ENCODE data around the gene KIF18A. TPM values are rescaled to one million over a fixed set of nuclear protein-coding genes. Genes with fewer than 3 reads are reported as not detected.
"Not testable (repeated sequence)": the region's sequence is repeated elsewhere in the genome, so short reads cannot be mapped to it uniquely, and the experiment has no call there.

The KIF18A gene
- 3.0 and 4.7 TPM in 2 replicates for total RNA-seq
- polyA plus RNA-seq (2012): 0.29 TPM

DNA sequence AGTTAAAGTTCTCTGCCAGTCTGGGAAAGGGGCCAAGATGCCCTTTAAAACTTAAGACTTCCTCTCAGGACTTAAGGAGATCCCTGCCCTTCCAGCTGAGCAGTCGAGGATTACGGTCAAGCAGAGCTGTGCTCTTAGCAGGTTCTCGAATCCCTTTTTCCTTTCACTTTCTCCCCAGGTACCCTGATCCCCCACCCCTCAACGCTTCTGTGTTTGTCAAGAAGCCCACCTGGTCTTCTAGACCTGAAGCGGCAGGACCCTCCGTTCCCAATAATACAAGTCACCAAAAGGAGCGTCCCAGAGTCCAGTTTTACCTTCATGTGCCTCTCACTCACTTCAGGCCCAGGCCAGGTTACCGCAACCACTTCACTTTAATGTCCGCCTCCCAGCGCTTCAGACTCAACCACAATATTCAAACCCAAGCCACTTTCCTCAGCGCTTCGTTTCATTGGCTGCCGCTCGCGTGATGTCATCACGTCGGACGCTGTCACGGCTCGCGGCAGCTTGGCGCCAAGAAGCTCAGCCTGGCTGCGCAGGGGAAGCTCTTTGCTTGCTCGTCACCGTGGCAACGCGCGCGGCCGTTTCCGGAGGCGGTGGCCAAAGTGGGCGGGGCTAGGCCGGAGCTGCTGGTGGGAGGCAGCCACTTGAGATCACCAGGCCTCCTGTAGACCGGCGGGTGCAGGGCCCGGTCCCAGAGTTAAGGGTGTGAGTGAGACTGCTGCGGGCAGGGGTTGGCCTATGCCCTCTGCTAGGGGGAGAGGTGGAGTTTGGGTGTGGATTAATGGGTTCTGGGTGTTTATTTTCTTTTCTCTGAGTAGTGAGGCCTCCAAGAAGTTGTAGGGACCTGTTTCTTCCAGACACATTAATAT, at the start of gene KIF18A, which contains the start of gene METTL15:
KIF18A (minus strand) TSS at position 407 of the 869 bp plus-strand sequence. CDS start 10,209 bp downstream, outside the sequence.
METTL15 (plus strand) TSS at position 639 of the 869 bp plus-strand sequence. CDS start 4,947 bp downstream, outside the sequence.
- peak; percentile 99 for DNase-seq (ENCODE audit: low read depth)

DNA sequence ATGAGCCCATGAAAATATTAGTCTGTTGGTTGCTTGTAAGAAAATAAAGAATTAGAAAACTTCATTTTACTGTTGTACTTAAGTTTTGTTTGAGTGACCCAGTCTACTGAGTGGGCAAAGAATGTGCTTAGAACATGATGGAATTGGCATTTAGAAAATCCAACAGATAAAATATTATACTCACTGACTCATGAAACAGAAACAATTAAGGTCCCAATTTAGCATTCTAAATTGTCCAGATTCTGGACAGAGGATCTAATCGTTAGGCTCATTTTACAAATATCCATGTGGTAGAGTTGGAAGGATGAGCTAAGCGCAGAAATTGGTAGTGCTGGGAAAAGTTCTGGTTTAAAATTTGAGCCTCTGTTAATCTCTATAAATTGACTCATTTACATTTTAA, 45.6 kb upstream of the KIF18A start:
- no peak for DNase-seq (ENCODE audit: low read depth)

DNA sequence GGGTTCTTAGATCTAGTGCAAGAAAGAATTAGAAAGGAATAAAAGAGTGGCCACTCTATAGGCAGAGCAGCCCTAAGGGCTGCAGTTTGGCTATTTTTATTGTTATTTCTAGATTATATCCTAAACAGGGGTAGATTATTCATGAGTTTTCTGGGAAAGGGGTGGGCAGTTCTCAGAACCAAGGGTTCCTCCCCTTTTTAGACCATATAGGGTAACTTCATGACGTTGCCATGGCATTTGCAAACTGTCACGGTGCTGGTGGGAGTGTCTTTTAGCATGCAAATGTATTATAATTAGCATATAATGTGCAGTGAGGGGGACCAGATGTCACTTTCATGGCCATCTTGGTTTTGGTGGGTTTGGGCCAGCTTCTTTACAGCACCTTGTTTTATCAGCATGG, 44.8 kb upstream of the KIF18A start:
- no peak for DNase-seq (ENCODE audit: low read depth)

DNA sequence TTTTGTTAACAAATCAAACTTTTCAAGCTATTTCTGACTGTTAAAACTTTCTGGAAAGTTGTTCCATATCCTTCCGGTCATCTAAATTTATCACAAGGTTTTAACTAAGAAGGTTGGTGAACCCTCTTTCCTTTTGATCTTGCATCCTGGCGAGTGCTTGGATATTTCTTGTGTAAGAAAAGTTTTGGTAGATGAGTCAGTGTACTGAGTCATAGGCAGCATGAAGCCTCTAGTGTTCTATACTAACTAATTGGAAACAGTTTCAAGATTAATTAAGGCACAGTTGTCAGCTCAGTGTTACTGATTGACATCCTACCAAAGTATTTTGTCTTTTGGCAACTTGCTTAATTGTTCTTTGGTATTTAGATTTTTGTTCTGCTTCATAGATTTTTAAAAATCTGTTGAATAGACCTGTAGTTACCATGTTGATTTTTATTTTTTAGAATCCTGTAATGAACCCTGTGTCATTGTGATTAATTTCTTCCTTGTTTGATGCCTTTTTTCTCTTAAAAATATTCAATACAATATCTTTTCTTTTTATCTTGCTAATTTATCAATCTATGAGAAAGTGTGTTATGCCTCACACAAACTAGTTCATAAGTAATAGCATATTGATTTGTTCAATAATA, 38.3 kb upstream of the KIF18A start:
- peak; percentile 57 for DNase-seq (ENCODE audit: low read depth)

DNA sequence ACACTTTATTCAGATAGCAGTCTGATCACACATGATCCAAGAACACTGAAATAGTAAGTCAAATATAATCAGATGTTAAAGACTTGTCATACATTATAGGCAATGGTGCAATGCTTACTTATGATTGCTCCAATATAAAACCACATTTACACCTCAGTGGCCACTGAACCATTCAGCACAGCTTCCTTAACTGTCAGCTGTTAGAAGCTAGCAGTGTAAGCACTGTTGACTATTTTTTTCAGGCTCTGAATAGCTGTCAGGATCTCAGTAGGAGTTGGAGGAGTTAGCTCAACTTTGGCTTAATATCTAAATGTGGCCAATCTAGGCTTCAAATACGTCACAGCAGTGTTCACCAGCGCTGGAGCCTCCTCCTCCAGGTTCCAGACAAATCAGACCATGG, 36.9 kb upstream of the KIF18A start:
- peak; percentile 59 for DNase-seq (ENCODE audit: low read depth)

DNA sequence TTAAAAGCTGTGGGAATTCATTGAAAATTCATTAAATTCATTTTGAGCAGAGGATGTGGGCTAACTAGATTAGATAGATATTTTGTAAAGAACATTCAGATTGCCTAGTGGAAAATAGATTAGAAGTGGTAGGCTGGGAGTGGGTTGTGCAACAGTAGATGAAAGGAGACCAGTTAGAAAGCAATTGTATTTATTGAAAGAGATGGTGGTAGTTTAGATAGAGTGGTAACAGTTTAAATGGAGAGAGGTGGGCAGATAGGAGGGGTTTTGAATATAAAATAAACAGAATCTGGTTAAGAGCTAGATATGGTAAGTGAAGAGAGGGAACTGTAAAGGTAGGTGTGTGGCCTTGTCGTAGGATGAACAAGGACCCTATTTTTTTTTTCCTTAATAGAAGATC, 34.8 kb upstream of the KIF18A start:
- DNase-seq (ENCODE audit: low read depth): no peak

DNA sequence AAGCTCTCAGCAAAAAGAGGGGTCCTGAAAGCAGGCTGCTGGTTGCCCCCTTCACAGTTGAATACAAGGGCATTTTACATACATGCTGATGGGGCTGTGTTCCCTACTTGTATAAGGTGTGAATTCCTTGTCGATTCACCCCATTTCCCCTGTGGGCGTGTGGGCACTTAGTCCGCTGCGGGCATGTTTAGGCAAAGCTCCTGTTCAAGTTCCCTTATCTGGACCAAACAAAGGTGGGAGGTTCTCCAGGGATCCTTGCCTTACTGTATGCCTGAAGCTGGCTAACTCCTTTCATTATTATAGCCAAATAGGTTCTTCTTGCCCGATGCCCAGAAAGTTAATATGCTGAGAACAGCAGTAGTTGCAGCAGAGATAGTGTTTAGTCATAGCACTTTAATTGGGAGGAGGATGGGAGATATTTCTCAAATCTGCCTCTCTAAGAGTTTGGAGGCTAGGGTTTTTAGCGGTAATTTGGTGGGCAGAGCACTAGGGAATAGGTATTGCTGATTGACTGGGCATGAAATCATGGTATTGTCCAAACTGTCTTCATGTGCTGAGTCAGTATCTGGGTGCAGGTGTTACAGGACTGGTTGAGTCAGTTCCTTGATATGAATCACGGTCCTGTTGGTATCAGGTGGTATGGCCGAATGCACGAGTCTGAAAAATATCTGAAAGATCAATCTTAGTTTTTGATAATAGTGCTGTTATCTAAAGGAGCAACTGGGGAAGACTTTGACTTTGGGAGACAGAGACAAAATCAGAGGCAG, 32.9 kb upstream of the KIF18A start:
- DNase-seq (ENCODE audit: low read depth): no peak

DNA sequence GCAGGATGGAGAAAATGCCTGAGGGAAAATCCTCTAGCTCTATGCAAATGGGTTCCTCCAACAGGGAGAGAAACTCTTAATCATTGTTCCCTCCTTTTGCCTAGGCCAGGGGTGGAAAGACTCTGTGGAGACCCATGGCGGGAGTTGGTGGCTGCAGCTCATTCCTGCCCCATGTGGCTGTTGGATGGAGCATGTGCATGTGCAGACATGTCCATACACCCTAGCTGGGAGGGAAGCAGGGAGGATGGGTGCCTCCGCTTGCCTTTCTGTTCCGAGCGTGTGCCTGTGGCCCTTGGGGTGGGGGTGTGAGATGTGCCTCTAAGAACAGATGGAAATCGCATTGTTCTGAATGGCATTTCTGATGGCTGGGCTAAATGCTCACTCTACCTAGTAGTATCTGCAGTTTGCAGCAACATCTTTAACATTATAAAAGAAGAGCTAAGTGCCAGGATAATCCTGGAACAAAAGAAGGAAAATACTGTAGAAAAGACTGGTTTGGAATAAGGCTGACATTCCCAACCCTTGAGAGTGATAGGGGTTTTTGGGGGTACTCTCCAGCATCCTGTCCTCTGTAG, 32.0 kb upstream of the KIF18A start:
- DNase-seq (ENCODE audit: low read depth): no peak

DNA sequence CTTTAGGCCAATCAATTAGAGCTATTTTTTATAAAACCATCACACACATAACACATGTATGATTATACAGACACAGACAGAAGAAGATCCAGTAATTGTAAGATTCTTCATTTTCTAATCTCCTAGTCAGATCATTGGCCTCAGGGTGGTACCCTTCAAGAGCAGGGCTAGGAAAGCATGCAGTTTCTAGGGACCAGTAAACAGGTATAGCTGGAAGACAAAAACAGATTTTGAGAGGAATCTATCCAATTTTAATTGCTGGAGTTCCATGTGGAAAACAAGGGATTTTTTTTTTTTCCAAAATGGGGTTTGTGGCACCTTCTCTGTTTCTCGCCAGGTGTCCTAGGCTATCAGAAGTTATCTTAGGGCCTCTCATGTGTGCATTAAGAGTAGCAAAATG, 29.9 kb upstream of the KIF18A start:
- no peak for DNase-seq (ENCODE audit: low read depth)

DNA sequence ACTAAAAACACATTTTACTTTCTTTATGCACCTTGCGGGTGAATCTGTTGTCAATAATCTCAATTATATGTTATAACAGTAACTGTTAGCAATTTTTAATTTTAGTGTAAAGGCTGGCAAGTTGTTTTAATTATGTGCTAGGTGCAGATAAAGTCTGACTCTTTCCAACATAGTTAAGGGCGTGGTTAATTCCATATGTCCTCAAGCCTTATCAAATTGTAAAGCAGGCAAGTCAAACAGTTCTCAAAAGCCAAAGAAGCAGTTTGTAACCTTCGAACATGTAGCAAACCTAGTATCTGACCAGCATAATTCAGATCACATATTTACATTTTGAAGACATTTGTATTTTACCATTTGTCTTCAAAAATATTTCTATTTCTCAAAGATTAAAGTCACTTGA, 29.4 kb upstream of the KIF18A start:
- no peak for DNase-seq (ENCODE audit: low read depth)

DNA sequence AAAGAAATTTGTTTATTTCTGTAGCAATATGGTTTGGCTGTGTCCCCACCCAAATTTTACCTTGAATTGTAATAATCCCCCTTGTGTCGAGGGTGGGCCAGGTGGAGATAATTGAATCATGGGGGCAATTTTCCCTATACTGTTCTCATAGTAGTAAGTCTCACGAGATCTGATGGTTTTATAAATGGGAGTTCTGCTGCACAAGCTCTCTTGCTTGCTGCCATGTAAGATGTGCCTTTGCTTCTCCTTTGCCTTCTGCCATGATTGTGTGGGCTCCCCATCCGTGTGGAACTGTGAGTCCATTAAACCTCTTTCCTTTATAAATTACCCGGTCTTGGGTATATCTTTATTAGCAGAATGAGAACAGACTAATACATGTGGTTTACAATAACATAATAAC, 28.2 kb upstream of the KIF18A start:
- DNase-seq (ENCODE audit: low read depth): not testable (repeated sequence)

DNA sequence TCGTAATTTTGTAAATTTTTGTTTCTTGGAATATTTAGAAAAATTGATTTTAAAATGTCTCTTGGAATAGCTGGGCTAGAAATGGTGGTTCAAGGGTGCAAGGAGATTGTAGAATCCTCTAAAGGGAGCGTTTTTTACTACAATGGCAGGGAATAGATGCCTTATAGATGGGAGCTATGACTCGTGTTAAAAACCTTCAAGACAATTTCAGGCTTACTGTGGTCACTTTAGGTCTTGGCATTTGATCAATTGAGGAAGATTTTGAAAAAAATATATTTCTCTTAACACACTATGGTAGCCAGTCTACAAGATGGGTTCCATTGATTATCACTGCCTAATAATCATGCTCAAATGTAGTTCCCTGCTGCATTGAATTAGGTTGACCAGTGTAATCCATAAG, 25.2 kb upstream of the KIF18A start:
- no peak for DNase-seq (ENCODE audit: low read depth)

DNA sequence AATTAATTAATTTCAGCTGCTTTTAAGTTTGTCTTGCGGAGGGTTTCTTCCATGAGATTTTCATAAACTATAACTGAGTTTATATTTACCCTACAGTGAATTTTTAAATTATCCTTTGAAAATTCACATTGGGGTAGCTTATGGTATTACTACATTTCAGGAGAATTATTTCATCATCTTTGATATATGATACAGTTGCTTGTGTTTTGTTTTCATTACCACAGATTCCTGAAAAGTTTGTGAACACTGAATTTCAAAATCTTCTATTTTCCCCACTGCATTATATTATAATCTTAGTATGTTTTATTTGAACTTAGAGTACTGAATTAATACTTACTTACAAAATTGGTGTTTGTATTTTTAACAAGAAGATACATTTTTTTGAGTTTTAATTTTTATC, 24.6 kb upstream of the KIF18A start:
- DNase-seq (ENCODE audit: low read depth): no peak

DNA sequence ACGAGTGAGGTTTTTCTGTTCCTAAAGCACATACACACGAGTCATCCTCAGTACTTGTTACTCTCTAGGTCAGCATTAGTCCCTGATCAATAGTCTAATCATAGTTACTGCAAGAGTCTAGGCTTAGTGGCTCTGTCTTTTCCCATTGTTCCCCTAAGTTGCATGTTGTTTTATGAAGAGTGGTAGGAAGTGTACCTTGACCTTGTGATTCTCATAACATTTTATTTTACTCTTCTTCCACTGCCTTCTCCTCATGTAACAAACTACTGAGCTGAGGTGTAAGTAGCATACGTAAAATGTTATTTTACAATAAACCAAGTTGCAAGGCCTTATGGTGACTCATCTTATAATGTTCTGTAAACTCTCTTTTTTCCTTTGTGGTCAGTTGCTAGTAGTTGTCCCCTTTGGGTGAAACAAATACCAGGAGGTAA, 15.2 kb upstream of the KIF18A start:
- DNase-seq (ENCODE audit: low read depth): no peak

DNA sequence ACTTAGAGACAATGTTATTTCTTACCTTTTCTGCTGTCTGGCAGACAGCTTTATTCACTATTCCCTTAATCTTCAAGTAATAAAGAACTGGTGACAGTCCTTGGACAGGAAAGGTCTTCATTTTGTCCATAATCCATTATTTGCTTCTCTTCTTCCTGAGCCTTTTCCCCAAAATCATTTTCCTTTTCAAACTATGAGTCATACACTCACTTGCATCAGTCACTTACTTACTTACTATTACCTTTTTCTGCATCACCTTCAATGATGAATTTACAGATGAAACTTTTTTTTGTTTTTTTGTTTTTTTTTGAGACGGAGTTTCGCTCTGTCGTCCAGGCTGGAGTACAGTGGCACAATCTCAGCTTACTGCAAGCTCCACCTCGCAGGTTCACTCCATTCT, 9.8 kb upstream of the KIF18A start:
- no peak for DNase-seq (ENCODE audit: low read depth)

DNA sequence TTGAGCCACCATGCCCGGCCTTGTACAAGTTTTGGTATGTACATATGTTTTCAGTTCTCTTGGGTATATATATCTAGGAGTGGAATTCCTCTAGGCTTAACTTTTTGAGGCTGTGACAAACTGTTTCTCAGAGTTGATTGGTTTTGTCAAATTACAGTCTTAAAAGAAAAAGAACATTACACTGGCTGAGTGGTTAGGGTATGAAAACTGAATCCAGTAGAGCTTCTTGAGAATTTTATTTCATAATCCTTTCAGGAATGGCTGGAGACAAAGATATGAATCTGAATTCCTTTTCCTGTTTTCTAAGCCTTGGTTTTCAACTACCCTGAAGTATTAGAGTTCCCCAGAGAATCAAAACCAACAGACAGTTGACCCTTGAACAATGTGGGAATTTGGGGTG, 6.8 kb upstream of the KIF18A start:
- no peak for DNase-seq (ENCODE audit: low read depth)

DNA sequence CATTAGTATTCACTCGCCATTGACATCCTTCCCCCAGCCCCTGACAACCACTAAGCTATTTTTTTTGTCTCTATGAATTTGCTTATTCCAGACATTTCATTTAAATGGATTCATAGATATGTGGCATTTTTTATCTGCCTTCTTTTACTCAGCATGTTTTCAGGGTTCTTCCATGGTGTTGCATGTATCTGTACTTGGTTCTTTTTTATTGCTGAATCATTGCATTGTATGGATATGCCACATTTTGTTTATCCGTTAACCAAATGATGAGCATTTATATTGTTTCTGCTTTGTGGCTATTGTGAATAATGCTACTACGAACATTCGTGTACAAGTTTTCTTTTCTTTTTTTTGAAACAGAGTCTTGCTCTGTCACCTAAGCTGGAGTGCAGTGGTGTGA, 6.2 kb upstream of the KIF18A start:
- DNase-seq (ENCODE audit: low read depth): no peak

DNA sequence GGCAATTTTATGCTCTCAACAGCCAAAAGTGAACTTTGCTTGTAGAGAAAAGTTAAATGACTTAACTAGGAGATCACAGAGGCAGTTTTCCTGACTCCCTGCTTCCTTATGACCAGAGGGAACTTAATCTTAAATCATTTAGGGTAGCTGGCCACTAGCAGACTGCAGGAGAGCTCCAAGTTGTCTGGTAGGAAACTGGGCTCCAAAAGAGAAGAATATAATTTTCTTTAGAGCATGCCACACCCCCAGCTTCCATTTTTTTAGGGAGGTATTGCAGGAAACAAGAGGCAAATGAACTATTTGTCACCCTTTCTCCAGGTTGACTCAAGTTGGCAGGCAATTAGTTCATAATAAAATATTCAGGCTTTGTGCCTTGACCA, 2.9 kb upstream of the KIF18A start:
- no peak for DNase-seq (ENCODE audit: low read depth)

DNA sequence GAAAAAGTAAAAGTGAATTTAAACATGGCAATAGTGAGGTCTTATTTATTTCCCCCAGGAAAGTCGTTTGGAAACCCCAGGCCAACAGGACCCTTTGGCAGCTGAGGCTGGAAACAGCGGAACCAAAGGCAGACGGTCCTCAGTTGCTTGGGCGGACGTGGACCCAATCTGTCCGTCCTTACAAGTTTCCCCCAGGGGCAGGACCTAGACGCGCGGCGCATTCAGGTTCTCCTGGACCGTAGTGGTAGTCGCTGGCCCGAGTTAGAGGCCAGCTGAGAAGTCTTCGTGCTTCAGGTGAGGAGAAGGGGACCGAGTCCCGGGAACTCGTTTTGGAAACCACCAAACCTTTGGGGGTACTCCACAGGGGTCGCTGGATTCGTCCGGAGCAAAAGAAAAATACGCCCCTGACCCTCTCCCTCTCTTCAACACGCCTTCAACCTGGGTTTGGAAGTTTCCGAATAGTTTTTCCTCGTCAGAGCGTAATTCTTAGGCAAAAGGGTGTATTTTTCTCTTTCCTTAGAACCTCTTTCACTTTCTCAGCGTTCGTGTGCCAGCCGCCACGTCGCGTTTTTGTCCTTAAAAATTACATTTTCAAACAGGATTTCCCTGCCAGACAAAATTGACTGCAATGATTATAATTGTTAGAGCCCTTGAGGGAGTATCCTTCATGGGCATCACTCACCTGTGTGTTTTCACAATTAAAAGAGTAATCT, 2.3 kb upstream of the KIF18A start:
- peak; percentile 86 for DNase-seq (ENCODE audit: low read depth)

DNA sequence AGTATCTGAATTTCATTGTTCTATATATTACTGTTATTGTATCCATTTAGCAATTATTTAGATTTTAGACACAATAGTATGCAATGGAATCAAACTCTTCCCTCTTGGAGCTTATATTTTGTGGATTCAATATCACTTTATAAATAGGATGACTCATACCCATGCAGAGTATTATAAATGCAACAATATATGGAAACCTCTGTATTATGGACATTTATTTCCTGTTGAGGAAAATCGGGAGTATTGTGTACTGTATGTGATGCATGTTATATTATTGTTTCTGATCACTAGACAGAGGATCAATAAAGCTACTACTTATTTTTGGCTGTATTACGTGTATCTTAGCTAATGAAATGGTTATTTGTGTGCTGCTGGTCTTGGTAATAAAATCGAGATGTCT, 1.0 kb upstream of the KIF18A start:
- DNase-seq (ENCODE audit: low read depth): no peak

DNA sequence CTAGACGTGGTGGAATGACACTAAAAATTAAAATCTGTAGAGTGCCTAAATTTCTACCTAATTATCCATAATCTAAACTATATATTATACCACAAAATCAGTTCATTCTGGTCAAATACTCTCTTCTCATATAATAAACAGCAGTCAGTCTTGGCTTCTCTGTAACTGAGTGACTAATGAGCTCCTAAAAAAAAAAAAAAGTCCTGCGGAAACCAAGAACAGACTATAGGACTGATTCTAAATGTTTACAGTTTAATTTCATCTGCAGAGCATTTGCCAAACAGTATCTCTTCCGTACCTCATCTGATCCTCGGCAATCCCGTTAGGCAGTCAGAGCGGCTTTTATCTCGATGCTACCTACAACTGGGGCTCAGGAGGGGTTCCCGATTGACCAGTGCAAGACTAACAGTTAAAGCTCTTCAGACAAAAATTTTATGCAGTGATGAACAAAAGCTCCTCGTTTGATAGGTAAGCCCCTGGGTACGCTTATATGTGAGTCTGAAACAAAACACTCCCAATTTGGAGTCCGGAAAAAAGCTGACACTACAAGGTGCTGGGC, 686 bp downstream of the KIF18A start:
- peak; percentile 37 for DNase-seq (ENCODE audit: low read depth)
